Bladder microvascular endothelial cell (primary cell): ENCODE data around the gene UBL5. TPM values are rescaled to one million over a fixed set of nuclear protein-coding genes. Genes with fewer than 3 reads are reported as not detected.

Experiments
- total RNA-seq: library from RNA; depleted of rRNA; stranded (reverse); fragments of >200 nt; gene quantifications from 2 replicates; pipeline ENCODE4 v1.2.3, GENCODE V29; 2014

Gene UBL5
- total RNA-seq, result 180 and 305 TPM in 2 replicates

GRCh38 chr19:9827289-9828238, at the start of gene UBL5:
UBL5 (plus strand) TSS chr19:9827918; CDS start chr19:9828338, 420 bp downstream.

GRCh38 chr19:9818734-9819595, 8.8 kb upstream of the UBL5 start, which contains the start of gene FBXL12:
FBXL12 (minus strand) TSS chr19:9819079; CDS start chr19:9818813, 266 bp downstream.

GRCh38 chr19:9834726-9835506, 7.2 kb downstream of the UBL5 start, which contains the start of gene PIN1:
PIN1 (plus strand) TSS chr19:9835318; CDS start chr19:9835345, 27 bp downstream.

Other genes with a start within 250 kb of the UBL5 start
- gene ZNF121, start 243.4 kb upstream of the UBL5 start, total RNA-seq, result 17.0 and 39.1 TPM in 2 replicates
- gene ZNF561, start 206.7 kb upstream of the UBL5 start, total RNA-seq, result 20.2 and 51.4 TPM in 2 replicates
- gene ZNF562, start 152.8 kb upstream of the UBL5 start, total RNA-seq, result 12.8 and 30.5 TPM in 2 replicates
- gene ZNF846, start 59.2 kb upstream of the UBL5 start, total RNA-seq, result 5.0 and 7.2 TPM in 2 replicates
- gene FBXL12, start 8.8 kb upstream of the UBL5 start, total RNA-seq, result 7.6 and 9.4 TPM in 2 replicates
- gene PIN1, start 7.4 kb downstream of the UBL5 start, total RNA-seq, result 101 and 123 TPM in 2 replicates
- 1.6 and 2.6 TPM in 2 replicates for gene OLFM2, start 108.6 kb downstream of the UBL5 start, total RNA-seq
- gene COL5A3, start 182.6 kb downstream of the UBL5 start, total RNA-seq, result 0.19 and 1.8 TPM in 2 replicates
- gene RDH8, start 185.6 kb downstream of the UBL5 start, total RNA-seq, result not detected in 2 replicates